ENCODE results near the gene MACROD2. TPM values are rescaled to one million over a fixed set of nuclear protein-coding genes. Genes with fewer than 3 reads are reported as not detected.
"Not testable (repeated sequence)": the region's sequence is repeated elsewhere in the genome, so short reads cannot be mapped to it uniquely, and the experiment has no call there.

MACROD2 gene
- total RNA-seq, 1 donor, result 0.81 TPM

- DNase-seq (ENCODE audit: low read depth in 2 of 3, low spot score in 2 of 3), result no peak
Measured at GRCh38 chr20:14450256-14450655, 454.9 kb downstream of the MACROD2 start.

- DNase-seq (ENCODE audit: low read depth in 2 of 3, low spot score in 2 of 3), result no peak
Measured at GRCh38 chr20:14451458-14451857, 456.1 kb downstream of the MACROD2 start.

- no peak for DNase-seq (ENCODE audit: low read depth in 2 of 3, low spot score in 2 of 3)
Measured at GRCh38 chr20:14453259-14453658, 457.9 kb downstream of the MACROD2 start.

GRCh38 chr20:14454296-14454695 lies 459.0 kb downstream of the MACROD2 start:
- DNase-seq (ENCODE audit: low read depth in 2 of 3, low spot score in 2 of 3), result no peak

- DNase-seq (ENCODE audit: low read depth in 2 of 3, low spot score in 2 of 3), result not testable (repeated sequence)
Measured at GRCh38 chr20:14467104-14467827, 471.9 kb downstream of the MACROD2 start.

GRCh38 chr20:14470231-14470899 lies 475.0 kb downstream of the MACROD2 start:
- no peak for DNase-seq (ENCODE audit: low read depth in 2 of 3, low spot score in 2 of 3)

GRCh38 chr20:14470977-14471661 lies 475.8 kb downstream of the MACROD2 start:
- DNase-seq (ENCODE audit: low read depth in 2 of 3, low spot score in 2 of 3), result no peak

- no peak for DNase-seq (ENCODE audit: low read depth in 2 of 3, low spot score in 2 of 3)
Measured at GRCh38 chr20:14477125-14477524, 481.8 kb downstream of the MACROD2 start.

- no peak for DNase-seq (ENCODE audit: low read depth in 2 of 3, low spot score in 2 of 3)
Measured at GRCh38 chr20:14478126-14478525, 482.8 kb downstream of the MACROD2 start.

- DNase-seq (ENCODE audit: low read depth in 2 of 3, low spot score in 2 of 3), result no peak
Measured at GRCh38 chr20:14481863-14482262, 486.5 kb downstream of the MACROD2 start.

GRCh38 chr20:14488212-14488611 lies 492.9 kb downstream of the MACROD2 start:
- DNase-seq (ENCODE audit: low read depth in 2 of 3, low spot score in 2 of 3), result no peak

- no peak for DNase-seq (ENCODE audit: low read depth in 2 of 3, low spot score in 2 of 3)
Measured at GRCh38 chr20:14488756-14489479, 493.6 kb downstream of the MACROD2 start.

GRCh38 chr20:14489544-14489943 lies 494.2 kb downstream of the MACROD2 start:
- no peak for DNase-seq (ENCODE audit: low read depth in 2 of 3, low spot score in 2 of 3)

- DNase-seq (ENCODE audit: low read depth in 2 of 3, low spot score in 2 of 3), result no peak
Measured at GRCh38 chr20:14491436-14491835, 496.1 kb downstream of the MACROD2 start.

GRCh38 chr20:14493408-14493807 lies 498.1 kb downstream of the MACROD2 start:
- DNase-seq (ENCODE audit: low read depth in 2 of 3, low spot score in 2 of 3), result no peak

GRCh38 chr20:14494355-14494754 lies 499.0 kb downstream of the MACROD2 start:
- no peak for DNase-seq (ENCODE audit: low read depth in 2 of 3, low spot score in 2 of 3)

GRCh38 chr20:14495066-14495465 lies 499.8 kb downstream of the MACROD2 start:
- DNase-seq (ENCODE audit: low read depth in 2 of 3, low spot score in 2 of 3), result no peak

GRCh38 chr20:14497004-14497403 lies 501.7 kb downstream of the MACROD2 start:
- no peak for DNase-seq (ENCODE audit: low read depth in 2 of 3, low spot score in 2 of 3)

- DNase-seq (ENCODE audit: low read depth in 2 of 3, low spot score in 2 of 3), result no peak
Measured at GRCh38 chr20:14498772-14499171, 503.5 kb downstream of the MACROD2 start.

GRCh38 chr20:14505476-14505875 lies 510.2 kb downstream of the MACROD2 start:
- no peak for DNase-seq (ENCODE audit: low read depth in 2 of 3, low spot score in 2 of 3)

GRCh38 chr20:14507711-14508110 lies 512.4 kb downstream of the MACROD2 start:
- no peak for DNase-seq (ENCODE audit: low read depth in 2 of 3, low spot score in 2 of 3)

Data from hematopoietic multipotent progenitor cell (in vitro differentiated cells).